Smooth muscle cell (in vitro differentiated cells): ENCODE measurements around the gene MED20. TPM values are rescaled to one million over a fixed set of nuclear protein-coding genes. Genes with fewer than 3 reads are reported as not detected.
A peak's percentile ranks its signal among the peaks of the same experiment; 100 is the strongest.

Experiments used
- DNase-seq: peaks from one replicate; lab custom pipeline; 2025; ENCODE audit not compliant: unreplicated experiment; lab: John Stamatoyannopoulos, UW
- H2AFZ ChIP-seq: fragments of 200-600 bp; sonication (generic); 2 replicates; pipeline ENCODE4 v1.6.0; 2016; ENCODE audit warnings: antibody characterized with exemption, low read depth, mild to moderate bottlenecking
- H3F3A ChIP-seq: fragments of 200-600 bp; sonication (generic); 2 replicates; pipeline ENCODE4 v1.6.0; 2017; ENCODE audit warnings: antibody characterized with exemption, low read depth
- H3K27ac ChIP-seq: fragments of 200-600 bp; sonication (generic); 2 replicates; pipeline ENCODE4 v1.5.1; 2016; ENCODE audit warnings: low read depth, mild to moderate bottlenecking
- H3K27me3 ChIP-seq: fragments of 200-600 bp; sonication (generic); 2 replicates; pipeline ENCODE4 v1.6.1; 2016; ENCODE audit warnings: low read depth, mild to moderate bottlenecking
- H3K36me3 ChIP-seq: fragments of 200-600 bp; sonication (generic); 2 replicates; pipeline ENCODE4 v1.5.1; 2016; ENCODE audit warnings: low read depth
- H3K4me1 ChIP-seq: fragments of 200-600 bp; sonication (generic); 2 replicates; pipeline ENCODE4 v1.5.1; 2016; ENCODE audit warnings: low read depth
- H3K4me2 ChIP-seq: fragments of 200-600 bp; sonication (generic); 2 replicates; pipeline ENCODE4 v1.6.0; 2016; ENCODE audit warnings: mild to moderate bottlenecking
- H3K4me3 ChIP-seq: fragments of 200-600 bp; sonication (generic); 2 replicates; pipeline ENCODE4 v1.5.1; 2016; ENCODE audit warnings: mild to moderate bottlenecking
- H3K79me2 ChIP-seq: fragments of 200-600 bp; sonication (generic); 2 replicates; pipeline ENCODE4 v1.6.0; 2016; ENCODE audit warnings: low read depth, mild to moderate bottlenecking
- H3K9ac ChIP-seq: fragments of 200-600 bp; sonication (generic); 2 replicates; pipeline ENCODE4 v1.6.0; 2016; ENCODE audit warnings: low read depth
- H3K9me3 ChIP-seq: fragments of 200-600 bp; sonication (generic); replicated peaks from 2 replicates; pipeline ENCODE4 v1.5.1; 2016; ENCODE audit warnings: low read depth
- H4K20me1 ChIP-seq: fragments of 200-600 bp; sonication (generic); 2 replicates; pipeline ENCODE4 v1.6.0; 2016; ENCODE audit warnings: low read depth
- CTCF ChIP-seq: fragments of 200-600 bp; sonication (generic); IDR thresholded peaks from 2 replicates; pipeline ENCODE4 v1.5.1; 2017; ENCODE audit warnings: borderline replicate concordance, mild to moderate bottlenecking, antibody characterized with exemption; ENCODE audit not compliant: insufficient read depth, poor library complexity, severe bottlenecking
- WGBS: methylation state at CpG from one replicate; pipeline ENCODE4 v1.1.7; 2016; ENCODE audit warnings: low lambda C conversion rate; 5-methylcytosine and 5-hydroxymethylcytosine counted together
- polyA plus RNA-seq: library from polyadenylated mRNA; unstranded; fragments of >200 nt; fragmentation: Nextera tagmentation; extraction: Ambion mirVana; gene quantifications from 2 replicates; pipeline ENCODE4 v1.2.1, GENCODE V29; 2016
- total RNA-seq: library from RNA; depleted of rRNA; stranded (reverse); fragments of >200 nt; gene quantifications from 2 replicates; pipeline ENCODE4 v1.2.3, GENCODE V29; 2014

The MED20 gene
- total and polyA plus RNA-seq, 2 experiments from 2014 or later, result 13.2 to 14.9 TPM

GRCh38 chr6:41901882-41902519 is 18.9 kb downstream of the MED20 start:
- Histone ChIP-seq H3K4me3 (no peak overlapping the region), H3K9ac (no peak overlapping the region), H2AFZ (no peak overlapping the region), H3F3A (no peaks in the 10 kb centered on the region), H4K20me1 (no peaks in the 10 kb centered on the region), H3K27ac (no peak overlapping the region), H3K9me3 (no peaks in the 10 kb centered on the region), H3K27me3 (no peaks in the 10 kb centered on the region), H3K79me2 (no peaks in the 10 kb centered on the region), H3K4me1 (no peaks in the 10 kb centered on the region), H3K36me3 (no peaks in the 10 kb centered on the region), H3K4me2 (no peak overlapping the region)
- peak; percentile 11 for TF ChIP-seq CTCF
- WGBS, result 95% methylated on average over 1 of the region's 1 CpG
- no peak for DNase-seq

GRCh38 chr6:41900861-41901260 is 20.1 kb downstream of the MED20 start:
- Histone ChIP-seq H3K79me2 (no peaks in the 10 kb centered on the region), H3K9ac (no peak overlapping the region), H3K36me3 (no peaks in the 10 kb centered on the region), H3K4me3 (no peak overlapping the region), H3K4me2 (no peak overlapping the region), H3K27me3 (no peaks in the 10 kb centered on the region), H3K4me1 (peaks cover 6% of the 10 kb centered on the region), H3K27ac (no peak overlapping the region), H4K20me1 (no peaks in the 10 kb centered on the region), H3F3A (peaks cover 7% of the 10 kb centered on the region), H2AFZ (no peak overlapping the region), H3K9me3 (no peaks in the 10 kb centered on the region)
- whole genome bisulfite sequencing, result 97% methylated on average over 1 of the region's 1 CpG
- no peak for DNase-seq
- no peak for TF ChIP-seq CTCF

GRCh38 chr6:41896281-41896680 is 24.7 kb downstream of the MED20 start:
- TF ChIP-seq CTCF, result no peak
- H2AFZ ChIP-seq, result no peak overlapping the region
- no peak for DNase-seq
- H3K4me3 ChIP-seq, result peak overlapping the region; percentile 95
- peak overlapping the region; percentile 90 for H3K9ac ChIP-seq
- H4K20me1 ChIP-seq, result peaks cover 12% of the 10 kb centered on the region
- peak overlapping the region; percentile 64 for H3K27ac ChIP-seq
- H3F3A ChIP-seq, result peaks cover 7% of the 10 kb centered on the region
- H3K36me3 ChIP-seq, result no peaks in the 10 kb centered on the region
- H3K79me2 ChIP-seq, result no peaks in the 10 kb centered on the region
- peak overlapping the region; percentile 84 for H3K4me2 ChIP-seq
- H3K9me3 ChIP-seq, result no peaks in the 10 kb centered on the region
- 59% methylated on average over 3 of the region's 3 CpGs for WGBS
- no peaks in the 10 kb centered on the region for H3K27me3 ChIP-seq
- peaks cover 6% of the 10 kb centered on the region for H3K4me1 ChIP-seq
